Stromal cell of bone marrow (primary cell): ENCODE data around the gene GALNT1.

Experiments used
- DNase-seq: peaks from one replicate; pipeline ENCODE4 v3.0.0-alpha.2; 2012; ENCODE audit warnings: low read depth

GALNT1 gene

GRCh38 chr18:35582899-35583558, 1.5 kb downstream of the GALNT1 start:
- DNase-seq: no peak

GRCh38 chr18:35584735-35585134, 3.2 kb downstream of the GALNT1 start:
- no peak for DNase-seq

GRCh38 chr18:35585608-35586007, 4.1 kb downstream of the GALNT1 start:
- no peak for DNase-seq

GRCh38 chr18:35588122-35588521, 6.6 kb downstream of the GALNT1 start:
- DNase-seq: no peak

- DNase-seq: no peak
These were observed 7.5 kb downstream of the GALNT1 start for GRCh38 chr18:35588995-35589394.

- no peak for DNase-seq
These were observed 8.0 kb downstream of the GALNT1 start for GRCh38 chr18:35589546-35589945.

- DNase-seq: no peak
These were observed 9.4 kb downstream of the GALNT1 start for GRCh38 chr18:35590935-35591334.

- DNase-seq: no peak
These were observed 10.8 kb downstream of the GALNT1 start for GRCh38 chr18:35592298-35592697.

GRCh38 chr18:35593859-35594258, 12.3 kb downstream of the GALNT1 start:
- no peak for DNase-seq

GRCh38 chr18:35597758-35598157, 16.2 kb downstream of the GALNT1 start:
- no peak for DNase-seq

GRCh38 chr18:35602193-35602820, 20.8 kb downstream of the GALNT1 start:
- no peak for DNase-seq

- no peak for DNase-seq
These were observed 21.5 kb downstream of the GALNT1 start for GRCh38 chr18:35603008-35603407.

- no peak for DNase-seq
These were observed 22.0 kb downstream of the GALNT1 start for GRCh38 chr18:35603528-35603927.

- no peak for DNase-seq
These were observed 22.8 kb downstream of the GALNT1 start for GRCh38 chr18:35604369-35604768.

- no peak for DNase-seq
These were observed 24.3 kb downstream of the GALNT1 start for GRCh38 chr18:35605686-35606417.

GRCh38 chr18:35609236-35609635, 27.7 kb downstream of the GALNT1 start:
- no peak for DNase-seq

- no peak for DNase-seq
These were observed 28.5 kb downstream of the GALNT1 start for GRCh38 chr18:35610089-35610488.

- no peak for DNase-seq
These were observed 29.2 kb downstream of the GALNT1 start for GRCh38 chr18:35610724-35611123.

GRCh38 chr18:35611518-35611917, 30.0 kb downstream of the GALNT1 start:
- DNase-seq: no peak

GRCh38 chr18:35616074-35616473, 34.5 kb downstream of the GALNT1 start:
- DNase-seq: no peak

GRCh38 chr18:35616664-35617423, 35.3 kb downstream of the GALNT1 start:
- peak; percentile 85 for DNase-seq

GRCh38 chr18:35617865-35618264, 36.3 kb downstream of the GALNT1 start:
- DNase-seq: no peak

GRCh38 chr18:35618289-35618688, 36.7 kb downstream of the GALNT1 start:
- no peak for DNase-seq
